Psoas muscle (tissue), 8 donors: ENCODE results near the gene TRHDE. TPM values are rescaled to one million over a fixed set of nuclear protein-coding genes. Genes with fewer than 3 reads are reported as not detected.

Source experiments
- ATAC-seq, 4 donors: fragments of 200-7000 bp; cut with Tn5 transposase; one replicate each; pipeline ENCODE4 v1.9.1; 2020; ENCODE audit warnings: moderate library complexity in 3 of 4, mild to moderate bottlenecking in 2 of 4
- DNase-seq, 2 donors: peaks; one replicate each; pipeline ENCODE4 v3.0.0-alpha.2; 2020
- H3K27ac ChIP-seq: fragments of 200-600 bp; one replicate; pipeline ENCODE4 v1.8.0; 2022
- H3K27me3 ChIP-seq, 3 donors: fragments of 200-600 bp in 1 of 3; one replicate each; pipeline versions ENCODE4 v1.6.1 to v1.8.0; 2013 to 2022; ENCODE audit warnings: low read length in 2 of 3, mild to moderate bottlenecking in 2 of 3, moderate library complexity in 1 of 3; ENCODE audit not compliant: insufficient read depth in 3 of 3
- H3K36me3 ChIP-seq, 2 donors: fragments of 200-600 bp in 1 of 2; one replicate each; pipeline versions ENCODE4 v1.6.1 to v1.8.0; 2013 to 2022; ENCODE audit warnings: low read depth in 1 of 2, mild to moderate bottlenecking in 1 of 2, moderate library complexity in 1 of 2; ENCODE audit not compliant: insufficient read depth in 1 of 2
- H3K4me1 ChIP-seq: fragments of 200-600 bp; one replicate; pipeline ENCODE4 v1.8.0; 2022
- H3K4me3 ChIP-seq: fragments of 200-600 bp; one replicate; pipeline ENCODE4 v1.8.0; 2022; ENCODE audit warnings: mild to moderate bottlenecking
- H3K9me3 ChIP-seq: fragments of 200-600 bp; one replicate; pipeline ENCODE4 v1.8.0; 2022
- WGBS, 3 donors: extraction: QIAGEN DNeasy Blood & Tissue Kit; methylation state at CpG; one replicate each; pipeline versions ENCODE4 v1.1.6 to v1.1.7; 2013; 5-methylcytosine and 5-hydroxymethylcytosine counted together
- intact Hi-C, 2 donors: fragments of 100-400 bp; cut with DNase I; formaldehyde crosslinking; loops; one replicate each; pipeline versions ENCODE4 v1.11.0 to v1.14.2; 2022
- polyA plus RNA-seq, 3 donors: library from polyadenylated mRNA; stranded (reverse); fragments of 200-250 nt; gene quantifications; one replicate each; pipeline ENCODE4 v1.2.3, GENCODE V29; 2013
- total RNA-seq, 4 donors: library from RNA; stranded (reverse); fragmentation: NEBNext Ultra II Directional in 2 of 4; extraction: Animal tissue kit (Norgen Biotek cat#: 25700) in 2 of 4; gene quantifications; one replicate each; pipeline versions ENCODE4 v1.2.1 to v1.2.4, GENCODE V29; 2021 to 2023
- TF ChIP-seq, protein P1 (sequence below): fragments of 200-600 bp; IDR thresholded peaks from one replicate; pipeline ENCODE4 v1.8.0; 2022; ENCODE audit warnings: antibody characterized with exemption
- donor health status: healthy with polysubstance abuse.
- donor health status: DM: no; HTN: no; CAD: no; lungs with moderate emphysema.
- donor health status: Bipolar disorder and iron deficiency.
- donor health status: healthy.
- donor health status: DM: yes; HTN: yes; CAD: no.
- donor health status: DM: no; HTN: no; CAD: no.
- donor health status: DM: no; HTN: no; CAD: no.
- donor health status: DM: yes; HTN: yes; CAD: no.

The TRHDE gene
- total and polyA plus RNA-seq, 7 donors = 0.08 to 1.7 (median 0.60) TPM

DNA sequence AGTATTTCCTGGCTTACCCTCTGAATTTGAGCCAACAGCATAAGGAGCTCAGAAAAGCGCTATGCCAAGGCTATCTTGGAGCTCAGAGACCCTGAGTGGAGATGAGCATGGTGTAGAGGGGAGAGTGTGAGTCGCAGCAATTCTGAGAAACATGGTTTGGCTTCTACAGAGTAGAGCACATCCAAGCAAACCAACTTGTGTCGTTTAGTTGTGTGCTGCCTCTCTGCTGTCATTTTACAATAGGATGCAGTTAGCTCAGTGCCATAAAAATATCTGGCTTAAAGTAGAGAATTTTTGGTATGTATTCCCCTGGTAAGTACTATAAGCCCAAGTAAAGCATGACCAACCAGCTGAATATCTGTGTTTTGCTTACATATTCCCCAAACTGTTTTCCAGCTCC lies 249.2 kb downstream of the TRHDE start:
- no peak for ATAC-seq
- Histone ChIP-seq H3K4me1 (no peaks in the 10 kb centered on the region), H3K27me3 (no peaks in the 10 kb centered on the region), H3K4me3 (no peak overlapping the region), H3K36me3 (no peaks in the 10 kb centered on the region), H3K9me3 (no peaks in the 10 kb centered on the region), H3K27ac (no peak overlapping the region)
- no peak for DNase-seq
- TF ChIP-seq, protein P1, sequence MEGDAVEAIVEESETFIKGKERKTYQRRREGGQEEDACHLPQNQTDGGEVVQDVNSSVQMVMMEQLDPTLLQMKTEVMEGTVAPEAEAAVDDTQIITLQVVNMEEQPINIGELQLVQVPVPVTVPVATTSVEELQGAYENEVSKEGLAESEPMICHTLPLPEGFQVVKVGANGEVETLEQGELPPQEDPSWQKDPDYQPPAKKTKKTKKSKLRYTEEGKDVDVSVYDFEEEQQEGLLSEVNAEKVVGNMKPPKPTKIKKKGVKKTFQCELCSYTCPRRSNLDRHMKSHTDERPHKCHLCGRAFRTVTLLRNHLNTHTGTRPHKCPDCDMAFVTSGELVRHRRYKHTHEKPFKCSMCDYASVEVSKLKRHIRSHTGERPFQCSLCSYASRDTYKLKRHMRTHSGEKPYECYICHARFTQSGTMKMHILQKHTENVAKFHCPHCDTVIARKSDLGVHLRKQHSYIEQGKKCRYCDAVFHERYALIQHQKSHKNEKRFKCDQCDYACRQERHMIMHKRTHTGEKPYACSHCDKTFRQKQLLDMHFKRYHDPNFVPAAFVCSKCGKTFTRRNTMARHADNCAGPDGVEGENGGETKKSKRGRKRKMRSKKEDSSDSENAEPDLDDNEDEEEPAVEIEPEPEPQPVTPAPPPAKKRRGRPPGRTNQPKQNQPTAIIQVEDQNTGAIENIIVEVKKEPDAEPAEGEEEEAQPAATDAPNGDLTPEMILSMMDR = no peak
- intact Hi-C loops = no loop called here
- WGBS, 3 donors = 28 to 35% (median 28%) methylated on average over 3 of the region's 3 CpGs

DNA sequence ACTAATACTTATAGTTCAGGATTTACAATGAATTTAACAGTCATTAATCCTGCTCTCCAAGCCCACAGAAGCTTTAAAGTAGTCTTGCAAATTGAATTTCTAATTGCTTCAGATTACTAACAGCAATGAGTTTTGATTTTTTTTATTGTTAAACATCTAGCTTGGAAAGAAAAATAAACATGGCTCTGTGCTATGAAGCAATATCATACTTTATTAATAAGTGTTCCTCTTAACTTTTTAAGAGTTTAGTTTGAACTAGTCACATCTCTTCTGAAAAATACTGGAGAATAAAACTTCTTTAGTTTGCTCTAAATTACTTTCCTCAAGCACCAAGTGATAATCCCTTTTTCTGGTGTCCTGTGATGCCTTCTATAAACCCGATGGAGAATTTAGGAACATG lies 250.2 kb downstream of the TRHDE start:
- Histone ChIP-seq H3K27me3 (no peaks in the 10 kb centered on the region), H3K36me3 (no peaks in the 10 kb centered on the region), H3K4me3 (no peak overlapping the region), H3K27ac (no peak overlapping the region), H3K4me1 (no peaks in the 10 kb centered on the region), H3K9me3 (no peaks in the 10 kb centered on the region)
- ATAC-seq (no peak), DNase-seq (no peak)
- WGBS, 3 donors = 47 to 63% (median 56%) methylated on average over 1 of the region's 1 CpG
- intact Hi-C loops = no loop called here
- TF ChIP-seq, protein P1 = no peak

DNA sequence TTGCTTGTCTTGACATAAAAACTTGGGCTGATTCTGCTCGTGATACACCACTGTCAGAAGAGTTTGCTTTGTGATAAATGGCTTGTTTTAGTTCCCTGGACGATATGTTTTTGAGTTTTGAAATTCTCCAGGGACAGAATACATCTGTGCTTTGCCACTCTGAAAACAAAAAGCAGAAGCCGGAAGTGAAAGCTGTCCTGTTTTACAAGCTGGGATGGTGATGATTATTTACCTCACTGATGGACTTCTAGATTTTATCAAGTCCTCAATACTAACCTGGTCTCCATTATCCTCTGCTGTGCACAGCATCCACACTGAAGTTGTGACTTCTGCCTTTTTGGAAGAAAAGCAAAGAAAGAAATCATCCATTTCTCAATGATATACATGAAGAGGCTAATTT lies 251.6 kb downstream of the TRHDE start:
- no peak overlapping the region for H3K4me3 ChIP-seq
- H3K27ac ChIP-seq = no peak overlapping the region
- ATAC-seq (no peak), DNase-seq (no peak)
- WGBS, 3 donors = 13 to 25% (median 13%) methylated on average over 3 of the region's 3 CpGs
- H3K36me3 ChIP-seq = no peaks in the 10 kb centered on the region
- no peaks in the 10 kb centered on the region for H3K4me1 ChIP-seq
- H3K9me3 ChIP-seq = no peaks in the 10 kb centered on the region
- intact Hi-C loops = no loop called here
- no peaks in the 10 kb centered on the region for H3K27me3 ChIP-seq
- TF ChIP-seq, protein P1 = no peak

DNA sequence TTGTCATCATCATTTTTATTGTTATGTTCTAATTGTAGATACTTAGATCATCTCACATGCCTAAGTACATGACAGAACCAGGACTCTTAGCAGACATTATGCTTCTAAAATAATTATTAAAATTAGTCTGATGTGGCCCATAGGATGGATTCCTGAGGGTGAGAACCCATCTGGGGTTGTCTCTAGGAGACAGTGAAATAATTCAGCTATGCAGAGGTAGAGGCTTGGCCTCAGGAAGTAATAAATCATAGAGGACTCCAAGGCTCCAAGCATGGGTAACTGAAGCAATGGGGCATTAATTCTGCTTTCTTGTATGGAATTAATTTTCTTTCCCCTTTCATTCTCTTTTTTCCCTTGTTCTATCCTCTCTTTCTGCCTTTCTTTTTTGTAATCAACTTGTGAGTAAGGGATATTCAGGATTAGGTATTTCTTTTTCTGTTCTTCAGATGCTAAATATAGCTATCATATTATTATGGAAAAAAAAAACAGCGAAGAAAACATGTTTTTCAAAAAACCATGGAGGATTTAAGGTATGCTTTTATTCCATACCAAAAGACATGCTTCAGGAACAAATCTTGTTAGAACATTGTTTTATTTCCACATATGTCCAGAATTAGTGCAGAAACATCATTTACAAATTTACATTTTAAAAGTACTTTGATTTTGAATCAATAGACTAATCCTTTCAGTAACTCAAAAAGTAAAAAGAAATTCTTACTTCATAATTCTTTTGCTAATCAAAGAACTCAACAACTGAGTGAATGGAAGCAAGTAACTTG lies 263.2 kb downstream of the TRHDE start:
- H3K36me3 ChIP-seq = no peaks in the 10 kb centered on the region
- no peaks in the 10 kb centered on the region for H3K27me3 ChIP-seq
- no peaks in the 10 kb centered on the region for H3K4me1 ChIP-seq
- H3K4me3 ChIP-seq = no peak overlapping the region
- 78 to 83% (median 80%) methylated on average over 1 of the region's 1 CpG for WGBS, 3 donors
- H3K9me3 ChIP-seq = no peaks in the 10 kb centered on the region
- TF ChIP-seq, protein P1 = no peak
- DNase-seq = no peak
- ATAC-seq = no peak
- no peak overlapping the region for H3K27ac ChIP-seq
- intact Hi-C loops = no loop called here

DNA sequence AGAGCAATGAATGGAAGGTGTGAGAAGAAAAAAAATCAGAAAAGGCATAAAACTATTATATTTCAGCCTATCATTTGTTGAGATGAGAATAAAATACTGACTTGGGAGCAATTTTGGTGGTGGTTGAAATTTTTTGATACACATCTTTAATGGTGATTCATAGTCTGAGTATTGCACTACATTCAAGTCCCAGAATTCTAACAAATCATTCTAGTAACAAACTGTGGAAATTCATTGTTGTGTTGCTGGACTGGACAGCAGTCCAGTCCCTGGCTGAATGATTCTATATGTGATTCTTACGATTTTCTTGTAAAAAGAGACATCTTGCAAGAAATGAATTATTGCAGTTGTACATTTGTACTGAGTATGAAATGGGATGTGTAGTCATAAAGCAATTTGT lies 268.6 kb downstream of the TRHDE start:
- ATAC-seq (no peak), DNase-seq (no peak)
- WGBS, 3 donors = 52 to 55% (median 53%) methylated on average over 1 of the region's 1 CpG
- intact Hi-C loops = no loop called here
- Histone ChIP-seq H3K4me3 (no peak overlapping the region), H3K27ac (no peak overlapping the region), H3K4me1 (no peaks in the 10 kb centered on the region), H3K27me3 (no peaks in the 10 kb centered on the region), H3K9me3 (no peaks in the 10 kb centered on the region), H3K36me3 (no peaks in the 10 kb centered on the region)
- TF ChIP-seq, protein P1 = no peak
